GM15510 (cell line): Measurements from ENCODE around the gene ABL1.

Source experiments
- POLR2A ChIP-seq: IDR thresholded peaks from 3 replicates; pipeline ENCODE4 v1.6.1; 2011; ENCODE audit warnings: borderline replicate concordance; ENCODE audit not compliant: insufficient read length; ENCODE audit errors: extremely low read depth

The ABL1 gene

DNA sequence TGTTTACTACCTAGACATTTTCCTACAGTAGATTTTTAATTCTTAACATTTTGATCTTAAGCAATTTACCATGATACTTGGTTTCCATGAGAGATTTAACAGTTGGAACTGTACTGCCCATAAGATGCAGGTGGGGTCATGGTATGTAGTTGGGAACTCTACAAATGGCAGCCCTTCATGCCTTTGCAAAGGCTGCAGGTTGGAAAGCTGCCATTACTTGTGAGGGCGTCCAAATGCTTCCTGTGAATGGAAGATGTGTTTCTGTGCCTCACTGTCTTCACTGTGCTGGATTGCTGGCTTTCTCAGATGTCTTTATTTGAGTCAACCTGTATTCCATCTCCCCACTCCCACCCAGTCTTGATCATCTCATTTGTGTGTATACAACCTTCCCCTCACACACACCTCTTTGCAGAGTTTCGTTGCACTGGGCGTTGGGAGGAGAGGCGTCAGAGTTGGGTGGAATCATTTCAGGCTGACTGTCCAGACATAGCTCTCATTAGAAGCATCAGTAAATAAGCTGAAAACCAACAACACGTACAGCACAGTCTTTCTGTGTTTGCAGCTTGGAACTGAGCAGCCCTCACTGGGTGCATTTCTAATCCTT is 14.8 kb upstream of the ABL1 start:
- TF ChIP-seq POLR2A: no peak

DNA sequence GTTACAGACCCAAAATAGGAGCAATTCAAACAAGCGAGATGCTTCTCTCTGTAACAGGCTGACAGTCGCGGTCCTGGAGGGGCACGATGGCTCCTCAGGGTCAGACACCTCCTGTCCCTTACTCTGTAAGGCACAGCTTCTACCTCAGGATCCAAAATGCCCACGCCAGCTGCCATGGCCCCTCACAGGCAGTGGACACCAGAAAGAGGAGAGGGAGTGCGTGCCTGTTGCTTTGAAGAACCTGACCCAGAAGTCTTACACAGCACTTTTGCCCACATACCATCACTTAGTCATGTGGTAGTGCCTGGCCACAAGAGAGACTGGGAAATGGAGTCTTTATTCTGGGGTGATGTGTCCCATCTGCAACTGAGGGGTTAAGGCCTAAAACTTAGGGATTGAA is 11.6 kb upstream of the ABL1 start:
- no peak for TF ChIP-seq POLR2A

DNA sequence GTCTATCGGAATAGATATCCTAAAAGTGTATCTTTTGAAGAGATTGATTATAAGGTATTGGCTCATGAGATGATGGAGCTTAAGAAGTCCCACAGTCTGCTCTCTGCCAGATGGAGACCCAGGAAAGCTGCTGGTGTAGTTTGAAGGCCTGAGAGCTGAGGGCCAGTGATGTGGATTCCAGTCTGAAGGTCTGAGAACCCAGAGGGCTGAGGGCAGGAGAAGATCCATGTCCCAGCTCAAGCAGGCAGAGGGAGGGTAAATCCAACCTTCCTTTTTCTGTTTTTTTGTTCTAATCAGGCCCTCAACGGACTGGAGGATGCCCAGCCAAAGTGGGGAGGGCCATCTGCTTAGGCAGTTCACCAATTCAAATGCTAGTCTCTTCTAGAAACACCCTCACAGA is 11.0 kb upstream of the ABL1 start:
- TF ChIP-seq POLR2A: no peak

DNA sequence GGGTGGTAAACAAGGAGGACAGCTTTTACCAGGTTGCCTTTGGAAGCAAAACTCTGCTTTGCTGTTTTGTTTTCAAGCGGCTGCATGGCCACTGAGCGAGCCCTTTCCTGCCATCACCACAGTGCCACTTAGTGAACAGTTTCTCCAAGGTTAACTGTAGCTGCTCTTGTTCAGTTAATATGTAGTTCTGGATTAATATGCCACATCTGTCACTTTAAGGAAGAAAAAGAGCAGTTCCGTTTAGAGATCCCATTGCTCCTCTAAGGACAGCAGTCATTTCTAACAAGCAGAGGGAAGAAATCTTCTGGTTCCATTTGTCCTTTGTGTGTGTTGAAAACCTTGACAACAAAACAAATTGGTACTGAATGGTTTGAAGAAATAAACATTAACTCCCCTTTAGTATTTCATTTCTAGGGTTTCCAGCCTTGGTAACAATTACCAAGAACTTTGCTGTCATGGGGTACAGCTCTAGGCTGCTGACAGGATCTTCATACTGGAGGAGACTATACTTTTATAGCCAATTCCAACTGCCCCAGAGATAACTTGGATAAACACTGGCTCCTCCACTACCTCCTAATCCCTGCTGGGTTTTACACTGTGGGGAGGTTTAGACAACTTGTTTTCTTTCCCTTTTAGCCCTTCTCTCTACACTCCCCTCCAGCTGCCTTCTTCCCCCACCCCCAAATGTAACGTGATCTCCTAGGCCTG is 10.3 kb upstream of the ABL1 start:
- no peak for TF ChIP-seq POLR2A

DNA sequence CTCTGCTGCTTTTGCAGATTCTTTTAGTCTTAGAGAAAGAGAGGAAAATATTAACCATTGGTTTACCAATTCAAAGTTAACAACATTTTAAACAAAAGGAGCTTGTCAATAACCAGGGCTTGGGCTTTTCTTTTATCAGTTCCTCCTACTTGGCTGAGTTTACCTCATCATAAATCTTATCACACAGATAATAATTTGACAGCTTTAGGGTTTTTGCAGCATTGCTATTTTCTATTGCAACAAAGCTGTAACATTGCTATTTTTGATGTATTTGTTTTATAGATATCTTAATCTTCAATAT is 9.8 kb upstream of the ABL1 start:
- TF ChIP-seq POLR2A: no peak

DNA sequence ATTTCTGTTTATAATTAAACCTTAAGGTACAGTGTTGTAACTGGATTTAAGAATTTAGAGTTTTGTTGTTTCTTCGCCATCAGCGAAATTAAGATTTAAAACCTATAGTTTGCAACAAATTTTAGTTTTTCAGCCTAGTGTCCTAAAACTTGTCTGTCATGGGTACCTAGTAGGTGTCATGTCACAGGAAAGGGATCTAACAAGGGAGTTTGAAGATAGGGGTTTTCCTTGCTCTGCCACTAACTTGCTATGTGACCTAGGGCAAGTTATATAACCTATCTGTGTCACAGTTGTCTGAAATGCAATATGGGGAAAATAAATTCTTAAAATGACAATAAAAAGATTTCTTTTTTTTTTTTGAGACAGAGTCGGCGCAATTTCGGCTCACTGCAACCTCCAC is 9.2 kb upstream of the ABL1 start:
- TF ChIP-seq POLR2A: no peak

DNA sequence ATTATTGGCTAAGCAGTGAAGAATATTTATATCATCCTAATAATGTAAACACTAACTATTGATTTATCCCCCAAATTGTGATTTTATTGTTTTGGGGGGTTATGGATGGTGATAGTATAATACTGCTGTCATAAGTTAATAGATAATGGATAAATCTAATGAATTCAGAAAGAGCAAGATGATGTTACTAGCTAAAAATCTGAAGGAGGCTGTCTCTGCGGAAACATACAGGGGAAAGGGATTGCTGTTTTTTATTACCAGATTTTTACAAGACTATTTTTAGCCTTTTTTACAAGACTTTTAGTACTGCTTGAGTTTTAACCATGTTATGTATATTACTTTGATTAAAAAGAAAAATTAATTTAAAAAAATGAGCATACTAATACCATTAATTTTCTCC is 5.3 kb upstream of the ABL1 start:
- TF ChIP-seq POLR2A: no peak

DNA sequence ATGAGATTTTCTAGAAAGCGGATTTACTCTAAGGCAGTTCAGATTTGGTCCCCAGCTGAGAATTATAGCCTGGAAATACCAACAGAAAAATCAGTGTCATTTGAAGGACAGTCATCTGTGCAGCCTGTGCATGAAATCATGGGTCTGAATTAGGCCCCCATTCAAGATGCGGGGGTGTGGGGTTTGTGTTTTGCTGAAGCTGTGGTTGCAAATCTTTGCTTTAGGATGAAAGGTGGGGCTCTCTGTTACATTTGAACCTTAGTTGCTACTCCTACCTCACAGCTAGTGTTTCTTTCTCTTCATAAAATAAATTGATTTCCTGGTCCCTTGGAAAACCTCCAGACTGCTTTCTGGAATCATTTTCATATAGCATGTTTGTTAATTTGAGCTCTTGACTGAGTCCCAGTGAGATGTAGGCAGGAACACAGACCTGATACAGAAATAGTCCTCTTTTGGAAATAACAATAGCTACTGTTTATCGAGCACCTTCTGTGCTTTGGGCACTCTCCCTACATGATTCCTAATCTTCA is 4.8 kb upstream of the ABL1 start:
- TF ChIP-seq POLR2A: no peak

DNA sequence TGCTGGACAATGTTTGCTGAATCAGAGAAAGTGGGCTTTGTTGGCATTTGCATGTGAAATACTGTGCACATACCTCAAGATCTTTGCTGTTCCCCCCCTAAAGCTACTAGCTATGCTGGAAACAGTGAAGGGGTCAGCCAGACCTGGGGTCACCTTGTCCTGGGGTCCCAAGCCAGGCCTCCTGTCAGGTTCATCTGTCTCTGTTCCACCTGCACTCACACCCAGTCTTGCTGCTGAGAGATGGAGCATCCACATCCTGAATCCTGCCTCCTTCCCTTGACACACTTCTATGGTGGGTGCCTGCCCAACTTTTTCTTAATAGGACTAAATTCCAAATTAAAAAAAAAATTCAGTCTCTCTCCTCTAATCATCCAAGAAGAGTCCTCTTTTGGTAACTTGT is 4.0 kb upstream of the ABL1 start:
- TF ChIP-seq POLR2A: no peak

DNA sequence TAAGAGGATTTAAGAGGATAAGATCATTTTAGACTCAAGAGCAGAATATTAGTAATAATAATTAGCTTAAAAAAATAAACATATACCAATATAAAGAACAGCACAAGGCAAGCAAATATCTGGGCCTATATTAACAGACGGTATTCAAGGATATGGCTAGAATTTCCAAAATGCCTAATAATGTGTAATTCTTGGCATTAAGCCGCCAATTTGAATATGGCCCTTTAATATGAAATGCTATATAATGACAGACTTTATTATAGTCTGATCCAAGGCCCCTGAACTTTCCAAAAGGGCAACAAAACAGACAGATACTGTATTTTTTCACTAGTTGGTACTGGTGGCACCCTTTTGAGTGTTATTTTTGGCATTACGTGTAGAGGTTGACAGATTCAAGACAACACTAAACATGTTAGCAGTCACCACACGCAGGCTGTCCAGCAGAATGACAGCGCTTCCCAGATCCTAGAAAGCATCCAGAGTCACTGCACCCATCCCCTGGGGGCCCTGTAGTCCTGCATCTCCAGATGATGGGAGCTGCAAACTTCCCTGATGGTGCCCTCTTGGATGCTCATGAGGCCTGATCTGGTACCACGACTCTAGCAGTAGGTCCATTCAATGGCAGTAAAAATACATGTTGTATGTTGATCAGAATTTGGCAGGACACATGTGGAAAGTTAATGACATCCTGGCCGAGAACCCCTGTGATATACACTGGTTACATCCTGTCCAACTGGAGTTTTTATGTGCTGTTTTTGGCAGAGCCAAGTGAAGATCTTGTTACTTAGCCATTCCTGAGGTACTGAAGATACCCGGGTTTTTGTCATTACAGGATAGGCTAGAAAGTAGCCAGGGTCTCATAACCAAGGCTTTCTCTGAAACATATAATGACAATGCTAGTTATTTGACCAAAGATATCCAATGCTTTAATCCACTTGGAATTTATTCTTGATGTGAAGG is 1.7 kb upstream of the ABL1 start:
- TF ChIP-seq POLR2A: no peak

DNA sequence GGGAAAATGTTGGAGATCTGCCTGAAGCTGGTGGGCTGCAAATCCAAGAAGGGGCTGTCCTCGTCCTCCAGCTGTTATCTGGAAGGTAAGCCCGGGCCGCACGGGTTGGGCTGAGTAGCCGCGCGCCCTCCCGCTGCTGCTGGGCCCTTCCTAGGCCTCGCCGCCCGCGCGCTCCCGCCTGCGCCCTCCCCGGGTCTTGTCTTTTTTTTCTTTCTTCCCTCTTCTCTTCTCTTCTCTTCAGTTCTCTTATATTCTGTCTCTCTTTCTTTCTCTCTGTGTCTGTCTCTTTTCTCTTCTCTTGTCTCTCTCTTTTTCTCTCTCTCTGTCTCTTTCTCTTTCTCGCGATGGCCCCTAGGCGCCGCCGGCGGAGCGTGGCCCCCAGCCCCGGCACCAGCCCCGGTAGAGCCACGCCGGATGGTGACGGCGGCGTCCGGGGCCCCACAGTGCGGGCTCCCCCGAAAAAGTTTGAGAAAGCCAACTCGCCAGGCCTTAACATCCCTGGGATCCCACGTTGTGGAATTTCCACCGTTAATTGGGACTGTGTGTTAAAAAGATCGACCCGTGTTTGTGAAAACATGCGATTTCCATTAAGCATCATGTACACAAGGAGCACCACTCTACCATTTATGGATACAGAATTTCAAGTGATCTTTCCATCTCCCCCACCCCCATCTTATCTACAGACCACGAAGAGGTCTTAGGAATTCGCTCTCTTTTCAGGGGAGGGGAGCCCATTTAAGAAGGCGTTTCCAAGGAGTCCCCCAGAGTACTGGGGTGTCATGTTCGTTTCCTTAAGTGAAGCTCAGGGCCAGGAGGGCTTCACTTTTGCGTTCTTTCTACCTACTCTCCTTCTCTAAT is 616 bp downstream of the ABL1 start:
- no peak for TF ChIP-seq POLR2A

DNA sequence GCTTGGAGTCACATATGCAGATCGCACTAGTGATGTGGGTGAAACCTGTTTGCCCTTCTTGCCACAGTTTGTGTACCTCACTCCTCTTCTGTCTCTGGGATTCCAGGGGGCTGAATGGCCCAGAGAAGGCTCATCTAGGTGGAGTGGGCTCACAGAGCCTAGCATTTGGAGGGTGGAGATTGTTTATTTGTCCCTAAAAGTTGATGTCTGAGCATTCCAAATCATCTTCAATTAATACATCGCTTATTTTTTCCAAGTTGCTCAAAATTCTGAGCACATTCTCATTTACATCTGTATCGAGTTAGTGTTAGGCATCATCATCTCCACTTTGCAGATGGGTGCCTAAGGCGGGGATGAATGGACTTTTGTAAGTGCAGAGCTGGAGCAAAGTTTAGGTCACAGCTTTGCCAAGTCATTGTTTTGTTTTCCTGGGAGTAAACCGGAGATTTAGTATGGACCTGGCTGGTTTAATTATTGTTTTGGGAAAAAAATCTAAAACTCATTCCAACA is 2.0 kb downstream of the ABL1 start:
- TF ChIP-seq POLR2A: no peak

DNA sequence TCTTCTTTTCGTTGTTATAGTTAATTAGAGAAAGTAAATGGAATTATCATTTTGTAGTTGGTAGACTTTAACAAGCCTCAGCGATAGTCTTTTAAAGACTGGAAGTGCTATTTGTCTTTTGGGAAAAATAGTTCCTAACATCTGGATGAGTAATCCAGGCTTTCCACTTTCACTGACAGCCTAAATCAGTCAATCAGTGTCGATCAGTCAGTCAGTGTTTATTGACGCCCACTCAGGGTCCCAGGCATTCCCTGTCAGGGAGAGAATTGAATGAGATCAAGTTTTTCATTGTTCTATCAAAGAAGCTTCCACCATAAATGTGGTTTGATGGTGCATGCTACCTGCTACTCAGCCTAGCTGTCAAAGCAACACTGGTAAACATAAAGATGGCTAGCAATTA is 2.6 kb downstream of the ABL1 start:
- no peak for TF ChIP-seq POLR2A
